K562 (cell line): ENCODE data around the gene KDM2B. TPM values are rescaled to one million over a fixed set of nuclear protein-coding genes. Genes with fewer than 3 reads are reported as not detected.

ENCODE experiments used
- ATAC-seq: fragments of 200-7000 bp; cut with Tn5 transposase; 3 replicates; pipeline ENCODE4 v1.9.1; 2020; ENCODE audit warnings: moderate library complexity
- BruUV-seq: library from RNA; stranded (reverse); fragments of 400-500 nt; replicated peaks from 2 replicates; lab custom pipeline; 2021; lab: Mats Ljungman, UMichigan
- CTCF ChIA-PET: fragments of 300-600 bp; formaldehyde crosslinking; extraction: SDS; loops from one replicate; lab custom pipeline; 2021; ENCODE audit warnings: low intra/inter-chr PET ratio; lab: Yijun Ruan, JAX
- POLR2A ChIA-PET: fragments of 300-600, 350-650 bp; sonication (Branson Sonifier 250); formaldehyde crosslinking; extraction: SDS; loops from one replicate; lab custom pipeline; 2021; ENCODE audit warnings: antibody characterized with exemption, inconsistent platforms; lab: Yijun Ruan, JAX
- DNase-seq, 4 experiments: peaks; one replicate each; pipeline versions ENCODE4 v3.0.0 to v3.0.0-alpha.2; 2011 to 2018; ENCODE audit warnings: low spot score in 3 of 4, mixed read lengths in 3 of 4; ENCODE audit errors: extremely low read depth in 1 of 4
- FAIRE-seq: peaks from 2 replicates; lab custom pipeline; 2011; peaks lifted over from hg19 to GRCh38; lab: Jason Lieb, UNC
- H2AFZ ChIP-seq: 2 replicates; pipeline ENCODE4 v1.6.0; 2011; ENCODE audit warnings: low read depth, low read length, control low read depth, inconsistent platforms
- H3K27ac ChIP-seq: fragments of 200-600 bp; 3 replicates; pipeline ENCODE4 v1.8.0; 2011; ENCODE audit warnings: low read depth, mild to moderate bottlenecking, control low read depth, inconsistent platforms, low read length, moderate library complexity, mixed read lengths; ENCODE audit errors: extremely low read depth
- H3K27me3 ChIP-seq, 2 experiments: fragments of 300-600 bp in 1 of 2; 2 replicates in 1 of 2; 3 replicates in 1 of 2; pipeline versions ENCODE4 v1.6.0 to v1.8.0; 2011; ENCODE audit warnings: inconsistent platforms in 2 of 2, low read length in 2 of 2, mild to moderate bottlenecking in 1 of 2, mixed read lengths in 1 of 2, moderate library complexity in 1 of 2; ENCODE audit not compliant: control insufficient read depth in 2 of 2, insufficient read depth in 2 of 2
- H3K36me3 ChIP-seq: fragments of 300-600 bp; 3 replicates; pipeline ENCODE4 v1.8.0; 2011; ENCODE audit warnings: mild to moderate bottlenecking, low read length, inconsistent platforms; ENCODE audit not compliant: control insufficient read depth, insufficient read depth
- H3K4me1 ChIP-seq, 2 experiments: fragments of 200-600 bp in 1 of 2; replicated peaks in 1 of 2; 2 replicates in 1 of 2; 3 replicates in 1 of 2; pipeline versions ENCODE4 v1.5.1 to v1.8.0; 2011; ENCODE audit warnings: inconsistent platforms in 2 of 2, low read length in 2 of 2, mild to moderate bottlenecking in 1 of 2, mixed read lengths in 1 of 2, moderate library complexity in 1 of 2; ENCODE audit not compliant: control insufficient read depth in 2 of 2, insufficient read depth in 2 of 2
- H3K4me2 ChIP-seq: 2 replicates; pipeline ENCODE4 v1.6.1; 2011; ENCODE audit warnings: low read length, control low read depth, inconsistent platforms, mixed read lengths; ENCODE audit not compliant: insufficient read depth
- H3K4me3 ChIP-seq: fragments of 200-600 bp; sonication (generic), shearing (Covaris generic); 2 replicates; pipeline ENCODE4 v1.5.1; 2016; ENCODE audit warnings: control low read depth, inconsistent platforms
- H3K79me2 ChIP-seq: fragments of 200-600 bp; 3 replicates; pipeline ENCODE4 v1.8.0; 2011; ENCODE audit warnings: low read length, inconsistent platforms; ENCODE audit not compliant: control insufficient read depth, insufficient read depth
- H3K9ac ChIP-seq, 2 experiments: 2 replicates each; pipeline versions ENCODE4 v1.6.0 to v1.6.1; 2011; ENCODE audit warnings: low read depth in 2 of 2, low read length in 2 of 2, control low read depth in 1 of 2, inconsistent platforms in 1 of 2, mild to moderate bottlenecking in 1 of 2, mixed read lengths in 1 of 2; ENCODE audit not compliant: insufficient read depth in 1 of 2
- H3K9me1 ChIP-seq: one replicate; pipeline ENCODE4 v1.6.0; 2011; ENCODE audit warnings: inconsistent platforms, mild to moderate bottlenecking, low read length, moderate library complexity; ENCODE audit not compliant: control insufficient read depth, insufficient read depth
- H3K9me3 ChIP-seq: replicated peaks from 2 replicates; pipeline ENCODE4 v1.5.1; 2011; ENCODE audit warnings: low read depth, low read length, inconsistent platforms; ENCODE audit not compliant: control insufficient read depth, insufficient read depth
- H4K20me1 ChIP-seq: replicated peaks from 2 replicates; pipeline ENCODE4 v1.6.1; 2011; ENCODE audit warnings: low read length, inconsistent platforms, mixed read lengths; ENCODE audit not compliant: control insufficient read depth, insufficient read depth
- IRF9 ChIP-seq: fragments of 450-650 bp; IDR thresholded peaks from 2 replicates; pipeline ENCODE4 v1.6.1; 2016; ENCODE audit warnings: missing biosample characterization, missing genetic modification characterization
- NR2C1 ChIP-seq, 2 experiments: fragments of 450-650 bp; IDR thresholded peaks; 2 replicates each; pipeline ENCODE4 v1.6.1; 2017; ENCODE audit warnings: mild to moderate bottlenecking in 2 of 2, antibody characterized with exemption in 1 of 2, inconsistent platforms in 1 of 2, missing compliant biosample characterization in 1 of 2, missing genetic modification characterization in 1 of 2
- SFPQ ChIP-seq: fragments of 200-400 bp; formaldehyde crosslinking; IDR thresholded peaks from 2 replicates; pipeline ENCODE4 v1.6.1; 2017; ENCODE audit warnings: mild to moderate bottlenecking, low read depth, low read length, moderate library complexity
- ZNF175 ChIP-seq: fragments of 200-800 bp; sonication (Bioruptor generic); IDR thresholded peaks from 2 replicates; pipeline ENCODE4 v1.6.1; 2016; ENCODE audit warnings: low read depth, mild to moderate bottlenecking, missing genetic modification characterization, missing compliant biosample characterization
- ZNF184 ChIP-seq: sonication (generic); formaldehyde crosslinking; IDR thresholded peaks from 2 replicates; pipeline ENCODE4 v1.5.0; 2020; ENCODE audit warnings: missing genetic modification reagents
- WGBS: fragments of 100-300 bp; shearing (Covaris generic); methylation state at CpG from one replicate; pipeline ENCODE4 v1.1.6; 2016; ENCODE audit warnings: low coverage, mixed read lengths; ENCODE audit not compliant: insufficient coverage; ENCODE audit errors: missing lambda C conversion rate; 5-methylcytosine and 5-hydroxymethylcytosine counted together
- in situ Hi-C: fragments of 300-500 bp; cut with MboI; formaldehyde crosslinking; loops from 4 replicates; pipeline ENCODE4 v1.15.0; 2018; ENCODE audit warnings: inconsistent platforms, mixed read lengths
- intact Hi-C: fragments of 100-400 bp; cut with micrococcal nuclease; formaldehyde crosslinking; loops from 2 replicates; pipeline ENCODE4 v1.14.2; 2022
- polyA plus RNA-seq, 8 experiments: library from polyadenylated mRNA; depleted of rRNA in 4 of 8; stranded (reverse) in 5 of 8; unstranded in 3 of 8; fragments of >200 nt; fragmentation: Nextera tagmentation in 2 of 8; fragmentation: Illumina TruSeq in 1 of 8; extraction: Ambion mirVana in 2 of 8; extraction: Trizol in 1 of 8; gene quantifications; 2 replicates each; pipeline versions ENCODE4 v1.2.1 to v1.2.3, GENCODE V29; 2011 to 2014; ENCODE audit warnings: inconsistent platforms in 1 of 8, missing spikeins in 1 of 8
- total RNA-seq, 7 experiments: library from RNA; depleted of rRNA in 6 of 7; stranded (reverse); fragments of >200 nt in 6 of 7; fragmentation: Illumina TruSeq in 2 of 7; extraction: Trizol in 2 of 7; gene quantifications; 2 replicates each; pipeline versions ENCODE4 v1.2.1 to v1.2.3, GENCODE V29; 2011 to 2021; ENCODE audit warnings: low replicate concordance in 1 of 7

The KDM2B gene
- total and polyA plus RNA-seq, 9 of the 15 experiments (the other 6 are each of a cell fraction or from before 2014, with no cell fraction given): 7.4 to 50.5 (median 22.5) TPM

GRCh38 chr12:121518656-121519055 lies 62.2 kb downstream of the KDM2B start (continued):
- TF ChIP-seq NR2C1 (IDR thresholded peaks at IDR 0.05) (no peak), NR2C1 (tag; IDR thresholded peaks at IDR 0.05) (no peak), SFPQ (no peak), ZNF184 (CRISPR knock-in tag) (no peak), ZNF175 (CRISPR knock-in tag) (no peak)

GRCh38 chr12:121516437-121517011 lies 64.3 kb downstream of the KDM2B start:
- no TSS peak for BruUV-seq
- no peaks in the 10 kb centered on the region for H3K79me2 ChIP-seq
- H3K4me2 ChIP-seq: no peak overlapping the region
- intact Hi-C loops: no loop called here
- no peak for TF ChIP-seq IRF9
- ATAC-seq (no peak), DNase-seq (no peak), FAIRE-seq (no peak)
- no peaks in the 10 kb centered on the region for H3K9me3 ChIP-seq
- no peak overlapping the region for H3K27ac ChIP-seq
- H3K4me3 ChIP-seq: no peak overlapping the region
- peaks cover 15 to 34% of the 10 kb centered on the region in 2 experiments for H3K4me1 ChIP-seq
- POLR2A ChIA-PET: interaction anchor here (0.7 to 1.2 kb wide), 2 partner anchors 15 to 56 kb away, joined by 3 read pairs; no protein-coding TSS in a partner anchor
- 56% methylated on average over 10 of the region's 10 CpGs for WGBS
- H3K9ac ChIP-seq: no peak overlapping the region
- H4K20me1 ChIP-seq: peaks cover 6% of the 10 kb centered on the region
- H3K36me3 ChIP-seq: no peaks in the 10 kb centered on the region
- no peak overlapping the region for H2AFZ ChIP-seq
- CTCF ChIA-PET: no interaction called here
- in situ Hi-C loops: no loop called here
- H3K27me3 ChIP-seq: no peaks in the 10 kb centered on the region
- H3K9me1 ChIP-seq: peaks cover 2% of the 10 kb centered on the region
